A549 (cell line): ENCODE measurements around the gene SH3RF3.

Experiments used
- CTCF ChIP-seq: fragments of >200 bp; sonication (Bioruptor Twin); formaldehyde crosslinking; IDR thresholded peaks from 3 replicates; pipeline ENCODE4 v1.5.1; 2016
- EP300 ChIP-seq, 2 experiments: fragments of >200 bp; sonication (Bioruptor Twin); formaldehyde crosslinking; IDR thresholded peaks; 2 replicates in 1 of 2; 3 replicates in 1 of 2; pipeline ENCODE4 v1.6.1; 2016 to 2017
- ESRRA ChIP-seq: fragments of 150-350 bp; IDR thresholded peaks from 2 replicates; pipeline ENCODE4 v1.6.1; 2014; ENCODE audit warnings: mild to moderate bottlenecking, low read length, borderline replicate concordance
- HMGXB4 ChIP-seq: fragments of 250-450 bp; sonication (Bioruptor Pico); IDR thresholded peaks from 2 replicates; pipeline ENCODE4 v1.5.0; 2021; ENCODE audit warnings: mild to moderate bottlenecking, moderate library complexity, borderline replicate concordance
- KDM1A ChIP-seq: fragments of 200-600 bp; sonication (generic); IDR thresholded peaks from 2 replicates; pipeline ENCODE4 v1.6.1; 2016; ENCODE audit warnings: low read depth, mild to moderate bottlenecking
- MAFK ChIP-seq: fragments of 450-650 bp; IDR thresholded peaks from 2 replicates; pipeline ENCODE4 v1.6.1; 2014; ENCODE audit not compliant: partially characterized antibody
- POLR2A ChIP-seq: IDR thresholded peaks from 2 replicates; pipeline ENCODE4 v1.6.1; 2012; ENCODE audit warnings: mild to moderate bottlenecking, low read length
- ZSCAN20 ChIP-seq: fragments of 250-450 bp; sonication (Bioruptor Pico); IDR thresholded peaks from 2 replicates; pipeline ENCODE4 v1.8.0; 2022; ENCODE audit warnings: mild to moderate bottlenecking, moderate library complexity

- TF ChIP-seq KDM1A (no peak), CTCF (no peak), POLR2A (no peak), ESRRA (no peak), MAFK (no peak), HMGXB4 (CRISPR knock-in tag) (no peak), ZSCAN20 (CRISPR knock-in tag) (no peak), EP300 (IDR thresholded peaks at IDR 0.05) (no peak)
These were observed 246.1 kb downstream of the SH3RF3 start for GRCh38 chr2:109375131-109375561.
